K562 (cell line): ENCODE measurements around the gene MAPRE2. TPM values are rescaled to one million over a fixed set of nuclear protein-coding genes. Genes with fewer than 3 reads are reported as not detected.

Experiments used
- ATAC-seq: fragments of 200-7000 bp; cut with Tn5 transposase; 3 replicates; pipeline ENCODE4 v1.9.1; 2020; ENCODE audit warnings: moderate library complexity
- BruUV-seq: library from RNA; stranded (reverse); fragments of 400-500 nt; replicated peaks from 2 replicates; lab custom pipeline; 2021; lab: Mats Ljungman, UMichigan
- CTCF ChIA-PET: fragments of 300-600 bp; formaldehyde crosslinking; extraction: SDS; loops from one replicate; lab custom pipeline; 2021; ENCODE audit warnings: low intra/inter-chr PET ratio; lab: Yijun Ruan, JAX
- POLR2A ChIA-PET: fragments of 300-600, 350-650 bp; sonication (Branson Sonifier 250); formaldehyde crosslinking; extraction: SDS; loops from one replicate; lab custom pipeline; 2021; ENCODE audit warnings: antibody characterized with exemption, inconsistent platforms; lab: Yijun Ruan, JAX
- DNase-seq, 4 experiments: peaks; one replicate each; pipeline versions ENCODE4 v3.0.0 to v3.0.0-alpha.2; 2011 to 2018; ENCODE audit warnings: low spot score in 3 of 4, mixed read lengths in 3 of 4; ENCODE audit errors: extremely low read depth in 1 of 4
- FAIRE-seq: peaks from 2 replicates; lab custom pipeline; 2011; peaks lifted over from hg19 to GRCh38; lab: Jason Lieb, UNC
- H2AFZ ChIP-seq: 2 replicates; pipeline ENCODE4 v1.6.0; 2011; ENCODE audit warnings: low read depth, low read length, control low read depth, inconsistent platforms
- H3K27ac ChIP-seq: fragments of 200-600 bp; 3 replicates; pipeline ENCODE4 v1.8.0; 2011; ENCODE audit warnings: low read depth, mild to moderate bottlenecking, control low read depth, inconsistent platforms, low read length, moderate library complexity, mixed read lengths; ENCODE audit errors: extremely low read depth
- H3K27me3 ChIP-seq, 2 experiments: fragments of 300-600 bp in 1 of 2; 2 replicates in 1 of 2; 3 replicates in 1 of 2; pipeline versions ENCODE4 v1.6.0 to v1.8.0; 2011; ENCODE audit warnings: inconsistent platforms in 2 of 2, low read length in 2 of 2, mild to moderate bottlenecking in 1 of 2, mixed read lengths in 1 of 2, moderate library complexity in 1 of 2; ENCODE audit not compliant: control insufficient read depth in 2 of 2, insufficient read depth in 2 of 2
- H3K36me3 ChIP-seq: fragments of 300-600 bp; 3 replicates; pipeline ENCODE4 v1.8.0; 2011; ENCODE audit warnings: mild to moderate bottlenecking, low read length, inconsistent platforms; ENCODE audit not compliant: control insufficient read depth, insufficient read depth
- H3K4me1 ChIP-seq, 2 experiments: fragments of 200-600 bp in 1 of 2; replicated peaks in 1 of 2; 2 replicates in 1 of 2; 3 replicates in 1 of 2; pipeline versions ENCODE4 v1.5.1 to v1.8.0; 2011; ENCODE audit warnings: inconsistent platforms in 2 of 2, low read length in 2 of 2, mild to moderate bottlenecking in 1 of 2, mixed read lengths in 1 of 2, moderate library complexity in 1 of 2; ENCODE audit not compliant: control insufficient read depth in 2 of 2, insufficient read depth in 2 of 2
- H3K4me2 ChIP-seq: 2 replicates; pipeline ENCODE4 v1.6.1; 2011; ENCODE audit warnings: low read length, control low read depth, inconsistent platforms, mixed read lengths; ENCODE audit not compliant: insufficient read depth
- H3K4me3 ChIP-seq: fragments of 200-600 bp; sonication (generic), shearing (Covaris generic); 2 replicates; pipeline ENCODE4 v1.5.1; 2016; ENCODE audit warnings: control low read depth, inconsistent platforms
- H3K79me2 ChIP-seq: fragments of 200-600 bp; 3 replicates; pipeline ENCODE4 v1.8.0; 2011; ENCODE audit warnings: low read length, inconsistent platforms; ENCODE audit not compliant: control insufficient read depth, insufficient read depth
- H3K9ac ChIP-seq, 2 experiments: 2 replicates each; pipeline versions ENCODE4 v1.6.0 to v1.6.1; 2011; ENCODE audit warnings: low read depth in 2 of 2, low read length in 2 of 2, control low read depth in 1 of 2, inconsistent platforms in 1 of 2, mild to moderate bottlenecking in 1 of 2, mixed read lengths in 1 of 2; ENCODE audit not compliant: insufficient read depth in 1 of 2
- H3K9me1 ChIP-seq: one replicate; pipeline ENCODE4 v1.6.0; 2011; ENCODE audit warnings: inconsistent platforms, mild to moderate bottlenecking, low read length, moderate library complexity; ENCODE audit not compliant: control insufficient read depth, insufficient read depth
- H3K9me3 ChIP-seq: replicated peaks from 2 replicates; pipeline ENCODE4 v1.5.1; 2011; ENCODE audit warnings: low read depth, low read length, inconsistent platforms; ENCODE audit not compliant: control insufficient read depth, insufficient read depth
- H4K20me1 ChIP-seq: replicated peaks from 2 replicates; pipeline ENCODE4 v1.6.1; 2011; ENCODE audit warnings: low read length, inconsistent platforms, mixed read lengths; ENCODE audit not compliant: control insufficient read depth, insufficient read depth
- ETS2 ChIP-seq: IDR thresholded peaks from 2 replicates; pipeline ENCODE4 v1.6.1; 2016; ENCODE audit warnings: borderline replicate concordance, missing genetic modification characterization, mild to moderate bottlenecking, moderate library complexity, missing compliant biosample characterization; ENCODE audit not compliant: poor library complexity, severe bottlenecking
- NONO ChIP-seq, 2 experiments: fragments of 200-400 bp in 1 of 2; fragments of 450-650 bp in 1 of 2; formaldehyde crosslinking in 1 of 2; IDR thresholded peaks; 2 replicates each; pipeline ENCODE4 v1.6.1; 2017; ENCODE audit warnings: low read depth in 2 of 2, mild to moderate bottlenecking in 2 of 2, moderate library complexity in 2 of 2, low read length in 1 of 2
- WGBS: fragments of 100-300 bp; shearing (Covaris generic); methylation state at CpG from one replicate; pipeline ENCODE4 v1.1.6; 2016; ENCODE audit warnings: low coverage, mixed read lengths; ENCODE audit not compliant: insufficient coverage; ENCODE audit errors: missing lambda C conversion rate; 5-methylcytosine and 5-hydroxymethylcytosine counted together
- in situ Hi-C: fragments of 300-500 bp; cut with MboI; formaldehyde crosslinking; loops from 4 replicates; pipeline ENCODE4 v1.15.0; 2018; ENCODE audit warnings: inconsistent platforms, mixed read lengths
- intact Hi-C: fragments of 100-400 bp; cut with micrococcal nuclease; formaldehyde crosslinking; loops from 2 replicates; pipeline ENCODE4 v1.14.2; 2022
- polyA plus RNA-seq, 8 experiments: library from polyadenylated mRNA; depleted of rRNA in 4 of 8; stranded (reverse) in 5 of 8; unstranded in 3 of 8; fragments of >200 nt; fragmentation: Nextera tagmentation in 2 of 8; fragmentation: Illumina TruSeq in 1 of 8; extraction: Ambion mirVana in 2 of 8; extraction: Trizol in 1 of 8; gene quantifications; 2 replicates each; pipeline versions ENCODE4 v1.2.1 to v1.2.3, GENCODE V29; 2011 to 2014; ENCODE audit warnings: inconsistent platforms in 1 of 8, missing spikeins in 1 of 8
- total RNA-seq, 7 experiments: library from RNA; depleted of rRNA in 6 of 7; stranded (reverse); fragments of >200 nt in 6 of 7; fragmentation: Illumina TruSeq in 2 of 7; extraction: Trizol in 2 of 7; gene quantifications; 2 replicates each; pipeline versions ENCODE4 v1.2.1 to v1.2.3, GENCODE V29; 2011 to 2021; ENCODE audit warnings: low replicate concordance in 1 of 7
- TF ChIP-seq, protein P1 (sequence below): fragments of 250-450 bp; sonication (Bioruptor Pico); IDR thresholded peaks from 2 replicates; pipeline ENCODE4 v1.8.0; 2021; ENCODE audit warnings: mild to moderate bottlenecking, moderate library complexity

The MAPRE2 gene
- total and polyA plus RNA-seq, 9 of the 15 experiments (the other 6 are each of a cell fraction or from before 2014, with no cell fraction given), result 32.3 to 70.7 (median 40.7) TPM

- in situ Hi-C loops, result no loop called here
- DNase-seq, result no peak
- FAIRE-seq, result no peak
- Histone ChIP-seq H3K27ac (no peak overlapping the region), H3K4me1 (no peaks in the 10 kb centered on the region; a peak in 1 of 5 replicates), H3K79me2 (no peaks in the 10 kb centered on the region), H2AFZ (no peak overlapping the region), H3K9ac (no peak overlapping the region), H3K9me1 (no peaks in the 10 kb centered on the region), H3K4me2 (no peak overlapping the region), H4K20me1 (no peaks in the 10 kb centered on the region), H3K9me3 (no peaks in the 10 kb centered on the region), H3K36me3 (no peaks in the 10 kb centered on the region), H3K4me3 (no peak overlapping the region), H3K27me3 (peaks cover 0 to 4% of the 10 kb centered on the region in 2 experiments; a peak in 3 of 5 replicates)
- no peak for ATAC-seq
- TF ChIP-seq, protein P1, sequence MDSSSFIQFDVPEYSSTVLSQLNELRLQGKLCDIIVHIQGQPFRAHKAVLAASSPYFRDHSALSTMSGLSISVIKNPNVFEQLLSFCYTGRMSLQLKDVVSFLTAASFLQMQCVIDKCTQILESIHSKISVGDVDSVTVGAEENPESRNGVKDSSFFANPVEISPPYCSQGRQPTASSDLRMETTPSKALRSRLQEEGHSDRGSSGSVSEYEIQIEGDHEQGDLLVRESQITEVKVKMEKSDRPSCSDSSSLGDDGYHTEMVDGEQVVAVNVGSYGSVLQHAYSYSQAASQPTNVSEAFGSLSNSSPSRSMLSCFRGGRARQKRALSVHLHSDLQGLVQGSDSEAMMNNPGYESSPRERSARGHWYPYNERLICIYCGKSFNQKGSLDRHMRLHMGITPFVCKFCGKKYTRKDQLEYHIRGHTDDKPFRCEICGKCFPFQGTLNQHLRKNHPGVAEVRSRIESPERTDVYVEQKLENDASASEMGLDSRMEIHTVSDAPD (CRISPR knock-in tag), result no peak
- no peak for TF ChIP-seq ETS2 (tag)
- TF ChIP-seq NONO (IDR thresholded peaks at IDR 0.05; ENCODE audit: low read depth in 2 of 2, low read length in 1 of 2), result no peak
- POLR2A ChIA-PET, result interaction anchor here (0.5 to 1.1 kb wide), 3 partner anchors 9 to 286 kb away, joined by 3 read pairs; no protein-coding TSS in a partner anchor
- no TSS peak for BruUV-seq
- CTCF ChIA-PET, result no interaction called here
- WGBS, result 31% methylated on average over 6 of the region's 6 CpGs
- intact Hi-C loops, result loop anchor here (10.0 kb wide), 1 partner anchor 303 kb away; no protein-coding TSS in a partner anchor
Measured at GRCh38 chr18:35167332-35167731, 126.1 kb downstream of the MAPRE2 start.
